ENCODE results near the gene WNT7A.

WNT7A gene

DNA sequence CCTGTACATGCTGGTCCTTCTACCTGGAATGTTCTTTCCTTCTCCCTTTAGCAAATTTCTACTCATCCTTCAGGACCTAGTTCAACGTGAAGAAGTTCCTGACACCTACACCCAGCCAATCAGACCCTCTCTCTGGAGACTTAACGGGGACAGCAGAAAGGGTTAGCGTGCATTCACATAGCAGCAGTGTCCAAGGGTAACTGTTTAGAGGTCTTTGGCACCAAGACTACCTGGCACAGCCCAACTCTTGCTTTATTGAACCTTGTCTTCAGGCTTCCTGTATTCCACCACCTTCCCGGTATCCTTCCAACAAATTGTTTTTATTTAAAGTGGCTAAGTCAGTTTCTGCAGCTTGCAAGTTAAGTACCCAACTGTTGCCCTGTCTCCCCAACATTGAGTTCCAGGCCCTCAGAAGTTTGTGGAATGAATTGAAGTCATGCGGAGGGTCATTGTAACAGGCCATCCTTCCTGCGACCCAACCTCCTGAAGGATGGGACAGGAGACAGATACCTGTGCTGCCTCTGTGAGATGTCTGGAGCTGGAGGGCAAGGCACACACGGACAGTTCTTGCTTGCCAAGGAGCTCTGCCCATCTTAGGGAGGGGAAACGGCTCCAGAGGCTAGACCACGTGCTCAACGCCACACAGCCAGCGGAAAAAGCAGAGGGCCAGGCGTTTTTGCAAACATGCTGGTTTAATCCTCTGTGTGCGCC, 14.4 kb upstream of the WNT7A start:
- no peak for DNase-seq (ENCODE audit: insufficient read length)
- TF ChIP-seq POLR2AphosphoS5 (IDR thresholded peaks at IDR 0.05; ENCODE audit: low read depth, low read length) (no peak), TAF1 (IDR thresholded peaks at IDR 0.05; ENCODE audit: borderline replicate concordance, low read depth, low read length) (no peak), POLR2A (IDR thresholded peaks at IDR 0.05; ENCODE audit: low read depth, low read length) (no peak)
- no peak for FAIRE-seq

DNA sequence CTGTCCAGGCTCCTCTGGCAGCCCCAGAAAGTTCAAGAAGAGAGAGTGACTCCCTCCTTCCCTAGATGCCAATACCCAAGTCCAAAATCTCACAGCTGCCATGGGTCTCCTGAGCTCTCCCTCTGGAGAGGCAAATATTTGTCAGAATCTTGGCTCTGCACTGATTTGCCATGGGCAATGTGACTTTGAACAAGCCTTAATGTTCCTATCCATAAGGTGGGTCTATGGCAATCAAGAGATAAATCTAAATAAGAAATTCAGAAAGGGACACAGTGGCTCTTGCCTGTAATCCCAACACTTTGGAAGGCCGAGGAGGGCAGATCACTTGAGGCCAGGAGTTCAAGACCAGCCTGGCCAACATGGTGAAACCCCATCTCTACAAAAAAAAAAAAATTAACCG, 12.4 kb upstream of the WNT7A start:
- DNase-seq (ENCODE audit: insufficient read length) = no peak
- FAIRE-seq = no peak
- TF ChIP-seq POLR2A (IDR thresholded peaks at IDR 0.05; ENCODE audit: low read depth, low read length) = no peak

DNA sequence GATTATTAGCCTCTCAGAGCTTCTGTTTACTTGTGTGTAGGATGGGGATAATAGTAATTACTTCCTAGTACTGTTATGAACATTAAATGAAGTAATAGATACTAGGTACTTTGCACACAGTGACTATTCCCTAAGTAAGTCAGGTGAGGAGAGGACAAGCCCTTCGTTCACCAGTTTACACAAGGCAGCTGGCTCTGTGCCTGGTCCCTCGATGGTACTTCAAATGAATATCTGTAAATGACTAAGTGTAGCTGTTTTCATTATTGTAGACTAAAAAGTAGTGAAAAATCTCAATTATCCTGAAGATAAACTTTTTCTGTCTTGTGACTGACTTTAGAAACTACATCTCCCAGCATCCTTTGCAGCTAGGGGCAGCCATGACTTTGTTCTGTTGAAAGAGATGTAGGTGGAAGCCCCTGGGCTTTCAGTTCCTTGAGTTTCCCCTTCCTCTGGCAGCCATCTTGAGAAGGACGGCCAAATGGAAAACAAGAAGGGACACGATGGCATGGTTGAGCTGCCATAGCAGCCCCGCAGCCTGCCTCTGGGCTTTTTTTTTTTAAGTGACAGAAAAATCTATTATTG, 11.7 kb upstream of the WNT7A start:
- no peak for TF ChIP-seq POLR2A (IDR thresholded peaks at IDR 0.05; ENCODE audit: low read depth, low read length)
- TF ChIP-seq POLR2AphosphoS5 (IDR thresholded peaks at IDR 0.05; ENCODE audit: low read depth, low read length) = no peak
- TF ChIP-seq TAF1 (IDR thresholded peaks at IDR 0.05; ENCODE audit: borderline replicate concordance, low read depth, low read length) = no peak
- FAIRE-seq = no peak

DNA sequence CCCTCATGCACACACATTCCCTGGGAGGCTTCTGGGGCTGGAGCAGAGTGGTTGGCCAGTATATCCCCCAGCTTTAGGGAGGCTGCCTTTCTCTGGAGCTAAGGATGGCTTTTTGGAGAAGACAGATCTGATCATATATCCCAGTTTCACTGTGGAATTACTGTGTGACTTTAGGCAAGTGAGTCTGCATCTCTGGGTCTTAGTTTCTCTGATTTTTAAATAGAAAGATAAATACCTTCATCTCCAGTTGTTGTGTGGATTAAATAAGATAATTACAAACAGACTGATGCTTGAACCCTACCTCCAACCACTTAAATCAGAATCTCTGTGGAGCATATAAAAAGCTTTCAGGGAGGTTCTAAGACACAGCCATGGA, 11.1 kb upstream of the WNT7A start:
- FAIRE-seq = no peak
- TF ChIP-seq POLR2AphosphoS5 (IDR thresholded peaks at IDR 0.05; ENCODE audit: low read depth, low read length) = no peak
- no peak for TF ChIP-seq TAF1 (IDR thresholded peaks at IDR 0.05; ENCODE audit: borderline replicate concordance, low read depth, low read length)
- no peak for TF ChIP-seq POLR2A (IDR thresholded peaks at IDR 0.05; ENCODE audit: low read depth, low read length)
- no peak for DNase-seq (ENCODE audit: insufficient read length)

More for the DNA sequence above, 11.7 kb upstream of the WNT7A start:
- no peak for DNase-seq (ENCODE audit: insufficient read length)

DNA sequence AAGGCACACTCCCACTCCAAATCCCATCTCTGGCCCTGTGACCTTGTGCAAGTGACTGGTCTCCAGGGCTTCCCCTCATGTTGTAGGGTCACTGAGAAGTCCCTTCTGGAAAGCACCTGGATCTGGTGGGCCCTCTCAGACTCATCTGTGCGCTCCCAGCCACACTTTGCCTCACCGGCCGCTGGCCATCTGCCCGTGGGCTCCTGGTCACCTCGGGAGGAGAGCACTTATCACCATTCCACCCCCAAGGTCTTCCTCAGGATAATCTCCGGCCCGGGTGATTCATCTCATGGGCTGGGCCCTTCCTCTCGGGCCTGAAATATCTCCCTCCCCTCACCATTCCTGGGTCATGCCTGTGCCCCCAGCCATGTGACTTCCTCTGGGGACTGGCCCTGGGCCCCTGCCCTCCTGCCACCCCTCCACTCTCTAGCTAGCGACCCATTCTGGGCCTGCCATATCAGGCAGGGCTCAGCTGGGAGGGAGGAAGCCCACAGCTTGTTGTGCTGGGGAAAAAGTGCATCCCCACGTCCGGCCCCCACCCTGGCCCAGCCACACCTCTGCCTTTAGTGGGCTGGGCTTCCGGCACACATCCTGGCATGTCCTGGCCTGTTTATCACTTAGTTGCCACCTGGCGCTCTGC, 10.6 kb upstream of the WNT7A start:
- no peak for DNase-seq (ENCODE audit: insufficient read length)
- no peak for FAIRE-seq
- TF ChIP-seq POLR2AphosphoS5 (IDR thresholded peaks at IDR 0.05; ENCODE audit: low read depth, low read length) (no peak), TAF1 (IDR thresholded peaks at IDR 0.05; ENCODE audit: borderline replicate concordance, low read depth, low read length) (no peak), POLR2A (IDR thresholded peaks at IDR 0.05; ENCODE audit: low read depth, low read length) (no peak)

DNA sequence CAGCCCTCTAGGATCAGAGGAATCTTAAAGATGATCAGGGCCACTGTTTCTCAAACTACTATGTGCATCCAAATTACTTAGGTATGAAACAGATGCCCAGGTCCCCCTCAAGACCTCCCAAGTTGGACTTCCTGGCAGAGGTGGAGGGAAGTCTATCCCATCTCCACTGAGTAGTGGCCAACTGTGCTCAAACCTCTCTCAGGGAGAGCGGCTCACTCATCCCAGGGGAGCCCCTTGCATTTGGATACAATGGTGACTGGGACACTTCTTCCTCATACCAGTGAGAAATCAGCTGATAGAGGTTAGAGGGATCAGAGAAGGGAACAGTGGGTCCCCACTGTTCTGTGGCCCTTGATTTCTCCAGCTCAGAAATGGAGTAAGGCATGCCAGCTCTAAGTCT, 8.7 kb upstream of the WNT7A start:
- DNase-seq (ENCODE audit: insufficient read length) (no peak), FAIRE-seq (no peak)
- TF ChIP-seq TAF1 (IDR thresholded peaks at IDR 0.05; ENCODE audit: borderline replicate concordance, low read depth, low read length) = no peak
- no peak for TF ChIP-seq POLR2AphosphoS5 (IDR thresholded peaks at IDR 0.05; ENCODE audit: low read depth, low read length)
- no peak for TF ChIP-seq POLR2A (IDR thresholded peaks at IDR 0.05; ENCODE audit: low read depth, low read length)

DNA sequence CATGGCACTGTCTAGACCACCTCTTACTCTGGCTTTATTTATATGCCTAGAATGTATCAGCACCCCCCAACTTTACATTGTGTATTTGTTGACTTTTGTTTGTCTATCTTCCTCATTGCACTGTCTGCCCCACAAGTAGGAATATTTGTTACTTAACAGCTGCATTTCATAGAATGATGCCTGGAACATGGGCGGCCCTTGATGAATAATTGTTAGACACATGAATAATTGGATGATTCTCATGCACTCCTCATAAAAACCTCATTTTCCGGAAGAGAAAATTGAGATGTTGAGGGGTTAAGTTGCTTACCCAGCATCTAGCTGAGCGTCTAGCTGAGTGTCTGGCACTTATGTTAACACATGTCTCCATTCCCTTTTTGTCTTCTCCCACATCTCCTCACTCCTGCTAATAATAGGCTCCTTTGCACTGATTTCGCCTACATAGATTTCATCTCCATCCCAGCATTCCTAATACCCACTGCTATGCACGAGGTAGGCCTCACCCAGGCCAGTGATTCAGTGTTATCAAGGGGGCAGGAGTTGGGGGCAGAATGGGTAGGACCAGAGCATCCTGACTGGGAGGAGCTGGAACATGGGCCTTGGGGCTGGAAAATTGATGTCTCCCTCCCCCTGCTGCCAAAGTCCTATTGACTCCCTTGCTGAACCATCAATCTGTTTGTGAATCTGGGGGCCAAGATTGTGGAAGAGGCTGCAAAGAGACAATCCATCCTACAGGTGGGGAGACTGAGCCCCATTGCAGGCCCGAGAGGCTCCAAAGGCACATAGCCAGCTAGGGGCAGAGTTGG, 7.8 kb upstream of the WNT7A start:
- TF ChIP-seq TAF1 (IDR thresholded peaks at IDR 0.05; ENCODE audit: borderline replicate concordance, low read depth, low read length) (no peak), POLR2AphosphoS5 (IDR thresholded peaks at IDR 0.05; ENCODE audit: low read depth, low read length) (no peak), POLR2A (IDR thresholded peaks at IDR 0.05; ENCODE audit: low read depth, low read length) (no peak)
- FAIRE-seq (no peak), DNase-seq (ENCODE audit: insufficient read length) (no peak)

DNA sequence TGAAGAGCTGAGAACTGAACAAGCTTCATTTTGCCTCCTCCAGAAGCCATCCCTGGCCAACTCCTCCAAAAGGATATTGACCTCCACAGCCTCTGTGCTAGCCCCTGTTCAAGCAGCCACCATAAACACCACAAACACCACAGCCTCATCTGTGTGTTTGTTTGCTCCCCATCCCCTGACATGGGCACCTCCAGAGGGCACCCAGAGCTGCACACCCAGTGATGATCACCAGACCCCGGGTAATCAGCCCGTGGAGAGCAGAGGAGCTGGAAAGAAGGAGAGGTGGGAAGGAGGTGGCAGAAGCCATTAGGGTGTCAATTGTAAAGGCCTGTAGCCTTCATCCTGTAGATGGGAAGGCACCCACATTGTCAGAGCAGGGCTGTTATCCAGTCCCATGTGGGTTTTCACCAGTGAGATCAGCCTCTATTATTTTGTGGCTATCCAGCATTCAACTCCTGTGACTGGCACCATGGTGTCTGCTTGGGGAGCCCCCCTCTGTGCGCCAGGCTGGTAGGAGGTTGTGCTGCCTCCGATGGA, 6.8 kb upstream of the WNT7A start:
- TF ChIP-seq TAF1 (IDR thresholded peaks at IDR 0.05; ENCODE audit: borderline replicate concordance, low read depth, low read length) = no peak
- no peak for TF ChIP-seq POLR2A (IDR thresholded peaks at IDR 0.05; ENCODE audit: low read depth, low read length)
- TF ChIP-seq POLR2AphosphoS5 (IDR thresholded peaks at IDR 0.05; ENCODE audit: low read depth, low read length) = no peak
- FAIRE-seq (no peak), DNase-seq (ENCODE audit: insufficient read length) (no peak)

DNA sequence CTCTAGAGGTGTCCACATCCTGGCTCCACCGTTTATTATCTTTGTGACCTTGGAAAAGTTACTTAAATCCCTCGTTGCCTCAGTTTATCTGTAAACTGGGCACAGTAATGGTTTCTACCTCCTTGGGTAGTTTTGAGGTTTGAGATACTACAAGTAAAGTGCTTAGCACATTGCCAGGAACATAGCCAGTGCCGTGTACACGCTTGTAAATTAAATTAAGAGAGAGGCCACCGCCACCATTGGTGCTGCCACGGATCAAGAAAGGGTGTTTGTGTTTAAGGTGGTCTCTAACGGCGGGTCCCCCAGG, 5.8 kb upstream of the WNT7A start:
- FAIRE-seq (peak; percentile 36), DNase-seq (ENCODE audit: insufficient read length) (no peak)

DNA sequence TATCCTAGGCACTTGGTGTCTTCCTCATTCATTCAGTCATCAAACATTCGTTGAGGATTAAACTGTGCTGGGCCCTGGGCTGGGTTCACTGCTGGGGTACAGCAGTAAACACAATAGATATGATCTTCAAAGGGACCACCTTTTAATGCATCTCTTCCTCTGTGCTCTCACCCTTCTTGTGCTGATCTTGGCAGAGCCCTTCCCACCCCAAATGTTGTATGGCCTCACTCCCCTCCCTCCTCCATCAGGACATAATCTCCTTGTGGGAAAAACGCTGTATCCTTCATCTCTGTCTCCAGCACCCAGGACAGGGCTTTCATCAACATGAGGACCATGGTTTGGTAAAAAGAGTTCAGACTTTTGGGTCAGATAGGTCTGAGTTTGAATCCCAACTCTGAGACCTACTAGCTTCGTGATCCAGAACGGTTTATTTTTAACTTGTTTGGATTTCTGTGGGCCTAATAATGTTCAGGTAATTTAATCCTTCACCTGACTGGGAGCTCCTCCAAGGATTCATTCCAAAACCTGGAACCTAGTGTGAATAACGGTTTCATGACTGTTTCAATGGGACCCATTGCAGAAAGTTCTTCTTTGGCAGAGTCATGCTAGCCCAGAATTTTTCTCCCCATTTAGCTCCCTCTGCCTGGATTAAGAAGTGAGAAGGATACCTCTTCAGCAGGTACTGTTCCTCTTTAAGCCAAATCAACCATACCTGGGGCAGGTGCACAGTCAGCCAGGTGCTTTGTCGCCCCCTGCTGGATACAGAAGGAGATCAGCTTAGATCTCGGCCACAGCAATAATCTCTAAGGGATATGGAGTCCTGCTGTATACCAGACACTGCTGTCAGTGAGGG, 5.2 kb upstream of the WNT7A start:
- peak; percentile 46 for DNase-seq (ENCODE audit: insufficient read length)
- FAIRE-seq = peak; percentile 53
- TF ChIP-seq TAF1 (IDR thresholded peaks at IDR 0.05; ENCODE audit: borderline replicate concordance, low read depth, low read length) (no peak), POLR2AphosphoS5 (IDR thresholded peaks at IDR 0.05; ENCODE audit: low read depth, low read length) (no peak), POLR2A (IDR thresholded peaks at IDR 0.05; ENCODE audit: low read depth, low read length) (no peak)

More for the DNA sequence above, 5.8 kb upstream of the WNT7A start:
- TF ChIP-seq TAF1 (IDR thresholded peaks at IDR 0.05; ENCODE audit: borderline replicate concordance, low read depth, low read length) (no peak), POLR2A (IDR thresholded peaks at IDR 0.05; ENCODE audit: low read depth, low read length) (no peak), POLR2AphosphoS5 (IDR thresholded peaks at IDR 0.05; ENCODE audit: low read depth, low read length) (no peak)

DNA sequence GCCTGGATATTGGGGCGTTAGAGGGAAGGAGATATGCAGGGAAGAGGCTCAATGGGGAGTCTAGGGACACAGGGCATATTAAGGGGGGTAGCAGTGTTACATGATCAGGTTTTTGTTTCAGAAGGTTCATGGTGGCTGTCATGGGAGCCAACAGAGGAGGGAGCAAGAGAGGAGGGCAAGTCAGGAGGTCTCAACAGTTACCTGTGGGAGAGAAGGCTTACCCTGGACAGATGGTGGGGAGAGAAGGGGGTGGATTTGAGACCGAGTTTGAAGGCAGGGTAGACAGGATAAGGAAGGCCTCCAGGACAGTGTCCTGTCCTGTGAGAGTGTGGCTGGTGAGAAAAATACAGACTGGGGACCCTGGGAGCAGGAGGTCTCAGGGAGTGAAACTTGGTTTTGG, 3.8 kb upstream of the WNT7A start:
- FAIRE-seq (no peak), DNase-seq (ENCODE audit: insufficient read length) (no peak)
- TF ChIP-seq POLR2AphosphoS5 (IDR thresholded peaks at IDR 0.05; ENCODE audit: low read depth, low read length) (no peak), POLR2A (IDR thresholded peaks at IDR 0.05; ENCODE audit: low read depth, low read length) (no peak), TAF1 (IDR thresholded peaks at IDR 0.05; ENCODE audit: borderline replicate concordance, low read depth, low read length) (no peak)

Data from GM12892 (cell line).